ENCODE data around the gene EIF4A2.
"Not testable (repeated sequence)": the region's sequence is repeated elsewhere in the genome, so short reads cannot be mapped to it uniquely, and the experiment has no call there.

Gene EIF4A2

GRCh38 chr3:186818956-186819355 is 35.6 kb downstream of the EIF4A2 start:
- no peak for DNase-seq

- peak in 2 of 51 donors; percentile 8 to 27 for DNase-seq
Measured at GRCh38 chr3:186821429-186822387, 38.3 kb downstream of the EIF4A2 start.

GRCh38 chr3:186822388-186822759 is 39.0 kb downstream of the EIF4A2 start:
- not testable (repeated sequence) for DNase-seq

GRCh38 chr3:186823386-186823785 is 40.0 kb downstream of the EIF4A2 start:
- DNase-seq: no peak

- DNase-seq: peak in 2 of 51 donors; percentile 3 to 6
Measured at GRCh38 chr3:186824430-186825139, 41.2 kb downstream of the EIF4A2 start.

- DNase-seq: peak in 19 of 51 donors; percentile 1 to 75 (median 14)
Measured at GRCh38 chr3:186825294-186825821, 42.0 kb downstream of the EIF4A2 start.

- DNase-seq: peak in 1 of 51 donors; percentile 26
Measured at GRCh38 chr3:186825872-186826409, 42.6 kb downstream of the EIF4A2 start.

GRCh38 chr3:186826410-186826975 is 43.1 kb downstream of the EIF4A2 start:
- DNase-seq: peak in 5 of 51 donors; percentile 7 to 30 (median 16)

GRCh38 chr3:186826976-186827857 is 43.8 kb downstream of the EIF4A2 start:
- DNase-seq: peak in 50 of 51 donors; percentile 22 to 86 (median 62)

GRCh38 chr3:186828340-186828739 is 45.0 kb downstream of the EIF4A2 start:
- no peak for DNase-seq

GRCh38 chr3:186831798-186832197 is 48.4 kb downstream of the EIF4A2 start:
- DNase-seq: no peak

GRCh38 chr3:186832276-186832675 is 48.9 kb downstream of the EIF4A2 start:
- no peak for DNase-seq
